HG03064 (cell line): ENCODE measurements around the gene SLC18A3.

Experiments
- ATAC-seq: cut with Tn5 transposase; IDR thresholded peaks from one replicate; pipeline ENCODE4 v1.9.1; 2021; ENCODE audit warnings: low read depth; ENCODE audit not compliant: unreplicated experiment

Gene SLC18A3

GRCh38 chr10:49647985-49648795 is 38.1 kb downstream of the SLC18A3 start:
- ATAC-seq: no peak

- no peak for ATAC-seq
Observed at GRCh38 chr10:49649294-49649693, 39.2 kb downstream of the SLC18A3 start.

GRCh38 chr10:49649936-49650723 is 40.0 kb downstream of the SLC18A3 start:
- ATAC-seq: no peak

- ATAC-seq: no peak
Observed at GRCh38 chr10:49650724-49651034, 40.6 kb downstream of the SLC18A3 start.

- ATAC-seq: no peak
Observed at GRCh38 chr10:49651039-49651835, 41.1 kb downstream of the SLC18A3 start.

GRCh38 chr10:49651917-49652316 is 41.8 kb downstream of the SLC18A3 start:
- no peak for ATAC-seq

- no peak for ATAC-seq
Observed at GRCh38 chr10:49652421-49653272, 42.5 kb downstream of the SLC18A3 start.

GRCh38 chr10:49653273-49653929 is 43.3 kb downstream of the SLC18A3 start:
- no peak for ATAC-seq

GRCh38 chr10:49654036-49654693 is 44.1 kb downstream of the SLC18A3 start:
- ATAC-seq: no peak

GRCh38 chr10:49655099-49655498 is 45.0 kb downstream of the SLC18A3 start:
- ATAC-seq: no peak

- no peak for ATAC-seq
Observed at GRCh38 chr10:49656845-49657493, 46.9 kb downstream of the SLC18A3 start.

- no peak for ATAC-seq
Observed at GRCh38 chr10:49657606-49658005, 47.5 kb downstream of the SLC18A3 start.

- no peak for ATAC-seq
Observed at GRCh38 chr10:49661140-49661856, 51.2 kb downstream of the SLC18A3 start.
